HepG2 (cell line): ENCODE measurements around the gene AMPH. TPM values are rescaled to one million over a fixed set of nuclear protein-coding genes. Genes with fewer than 3 reads are reported as not detected.

Experiments
- ARID5B ChIP-seq: IDR thresholded peaks from 2 replicates; pipeline ENCODE4 v1.4.0; 2020; ENCODE audit warnings: mild to moderate bottlenecking, missing genetic modification reagents
- EP300 ChIP-seq, 3 experiments: sonication (generic) in 1 of 3; formaldehyde crosslinking in 1 of 3; IDR thresholded peaks; 2 replicates each; pipeline versions ENCODE4 v1.5.1 to v1.6.1; 2011 to 2020; ENCODE audit warnings: low read depth in 2 of 3, low read length in 2 of 3, borderline replicate concordance in 1 of 3, improper control_type of control experiment in 1 of 3, mild to moderate bottlenecking in 1 of 3, missing genetic modification reagents in 1 of 3, moderate library complexity in 1 of 3
- HMGXB4 ChIP-seq, 2 experiments: sonication (generic) in 1 of 2; formaldehyde crosslinking in 1 of 2; IDR thresholded peaks; 2 replicates each; pipeline versions ENCODE4 v1.4.0 to v1.6.1; 2018 to 2020; ENCODE audit warnings: missing genetic modification reagents in 2 of 2, borderline replicate concordance in 1 of 2, low read depth in 1 of 2, mild to moderate bottlenecking in 1 of 2, missing biosample characterization in 1 of 2
- IKZF5 ChIP-seq: IDR thresholded peaks from 2 replicates; pipeline ENCODE4 v1.6.1; 2018; ENCODE audit warnings: missing genetic modification reagents, mild to moderate bottlenecking, missing compliant biosample characterization
- UBTF ChIP-seq: sonication (generic); formaldehyde crosslinking; IDR thresholded peaks from 2 replicates; pipeline ENCODE4 v1.4.0; 2020; ENCODE audit warnings: mild to moderate bottlenecking, missing genetic modification reagents
- YEATS4 ChIP-seq: sonication (generic); formaldehyde crosslinking; IDR thresholded peaks from 2 replicates; pipeline ENCODE4 v1.4.0; 2020; ENCODE audit warnings: missing genetic modification reagents, borderline replicate concordance
- ZBTB10 ChIP-seq: sonication (generic); formaldehyde crosslinking; IDR thresholded peaks from 2 replicates; pipeline ENCODE4 v1.4.0; 2020; ENCODE audit warnings: missing genetic modification reagents, borderline replicate concordance
- ZMAT5 ChIP-seq: sonication (generic); formaldehyde crosslinking; IDR thresholded peaks from 2 replicates; pipeline ENCODE4 v1.5.0; 2020; ENCODE audit warnings: mild to moderate bottlenecking, low read depth, missing genetic modification reagents, borderline replicate concordance
- ZNF574 ChIP-seq: sonication (generic); formaldehyde crosslinking; IDR thresholded peaks from 2 replicates; pipeline ENCODE4 v1.4.0; 2020; ENCODE audit warnings: missing genetic modification reagents
- polyA plus RNA-seq, 8 experiments: library from polyadenylated mRNA; depleted of rRNA in 3 of 8; stranded (reverse) in 7 of 8; unstranded in 1 of 8; fragments of >200 nt; fragmentation: Illumina TruSeq in 4 of 8; extraction: Trizol in 4 of 8; gene quantifications; 2 replicates each; pipeline versions ENCODE4 v1.2.1 to v1.2.3, GENCODE V29; 2011 to 2016; ENCODE audit warnings: low read depth in 4 of 8, missing spikeins in 1 of 8, mixed read lengths in 1 of 8; ENCODE audit not compliant: insufficient read depth in 1 of 8
- total RNA-seq, 5 experiments: library from RNA; depleted of rRNA; stranded (reverse); fragments of >200 nt; fragmentation: Illumina TruSeq; extraction: Trizol; gene quantifications; 2 replicates each; pipeline ENCODE4 v1.2.3, GENCODE V29; 2016; ENCODE audit warnings: low read depth in 1 of 5

AMPH gene
- total and polyA plus RNA-seq, 2 of the 13 experiments (the other 11 are each of a cell fraction or from before 2014, with no cell fraction given), result not detected

- 0 out of 2 replicates have a peak, but pooled peaks have one; percentile 16 for TF ChIP-seq ARID5B (CRISPR knock-in tag)
- TF ChIP-seq ZMAT5 (CRISPR knock-in tag), result no peak
- TF ChIP-seq IKZF5 (CRISPR knock-in tag), result peak; percentile 49; the same call in 1 of the 2 replicates
- TF ChIP-seq YEATS4 (CRISPR knock-in tag), result no peak
- no peak for TF ChIP-seq ZBTB10 (CRISPR knock-in tag)
- TF ChIP-seq ZNF574 (CRISPR knock-in tag), result peak; percentile 39; the same call in 1 of the 2 replicates
- 0 out of 4 replicates have a peak, but pooled peaks of 1 of the 2 experiments have one; percentile 20 for TF ChIP-seq EP300 (IDR thresholded peaks at IDR 0.05; ENCODE audit: low read depth in 2 of 2, low read length in 2 of 2)
- no peak for TF ChIP-seq EP300 (CRISPR knock-in tag; IDR thresholded peaks at IDR 0.05; ENCODE audit: borderline replicate concordance)
- peak; percentile 76 to 80; a peak in 2 of 4 replicates for TF ChIP-seq HMGXB4 (CRISPR knock-in tag; IDR thresholded peaks at IDR 0.05; ENCODE audit: borderline replicate concordance in 1 of 2, low read depth in 1 of 2)
- TF ChIP-seq UBTF (CRISPR knock-in tag), result peak; percentile 48; the same call in 1 of the 2 replicates
These were observed 295.6 kb downstream of the AMPH start (continued) for GRCh38 chr7:38335492-38336147.
